Measurements from ENCODE around the gene ILK. TPM values are rescaled to one million over a fixed set of nuclear protein-coding genes. Genes with fewer than 3 reads are reported as not detected.

Gene ILK
- total and polyA plus RNA-seq, 2 of the 13 experiments (the other 11 are each of a cell fraction or from before 2014, with no cell fraction given) = 70.3 to 108 TPM

DNA sequence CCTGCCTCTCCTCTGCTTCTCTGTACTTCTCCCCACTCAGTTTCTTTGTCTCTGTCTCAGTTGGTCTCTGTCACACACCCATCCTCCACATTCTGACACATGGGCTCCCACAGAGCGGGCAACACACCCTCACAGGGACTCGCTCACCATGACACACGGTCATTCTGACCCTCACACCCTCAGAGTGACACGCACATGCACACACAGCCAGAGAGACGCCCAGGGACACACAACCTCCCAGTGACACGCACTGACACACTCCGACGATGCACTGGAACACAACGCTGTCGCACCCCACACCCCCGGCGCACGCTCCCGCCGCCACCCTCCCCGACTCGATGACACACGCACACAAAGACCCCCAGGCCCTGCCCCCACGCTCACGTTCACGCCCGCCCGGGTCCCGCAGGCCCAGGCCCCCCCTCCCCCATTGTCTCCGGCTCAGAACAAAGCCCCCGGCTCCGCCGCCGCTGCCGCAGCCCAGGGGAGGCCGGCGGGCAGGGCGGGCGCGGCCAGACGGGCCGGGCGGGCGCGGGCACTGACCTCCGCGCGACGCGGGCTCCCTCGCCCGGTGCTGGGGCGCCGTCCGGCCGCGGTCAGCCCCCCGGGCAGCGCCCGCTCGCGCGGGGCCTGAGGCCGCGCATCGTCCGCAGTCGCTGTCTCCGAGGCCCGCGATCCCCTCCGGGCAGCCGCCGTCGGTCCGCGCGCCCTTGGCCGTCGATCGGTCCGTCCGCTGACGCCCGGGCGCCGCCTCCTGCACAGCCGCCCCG, 51.6 kb downstream of the ILK start (continued):
- TF ChIP-seq ZNF646 (CRISPR knock-in tag; IDR thresholded peaks at IDR 0.05) = peak; percentile 65; the same call in 1 of the 2 replicates
- TF ChIP-seq PLSCR1 (CRISPR knock-in tag; IDR thresholded peaks at IDR 0.05; ENCODE audit: borderline replicate concordance) = no peak
- TF ChIP-seq, protein P1, sequence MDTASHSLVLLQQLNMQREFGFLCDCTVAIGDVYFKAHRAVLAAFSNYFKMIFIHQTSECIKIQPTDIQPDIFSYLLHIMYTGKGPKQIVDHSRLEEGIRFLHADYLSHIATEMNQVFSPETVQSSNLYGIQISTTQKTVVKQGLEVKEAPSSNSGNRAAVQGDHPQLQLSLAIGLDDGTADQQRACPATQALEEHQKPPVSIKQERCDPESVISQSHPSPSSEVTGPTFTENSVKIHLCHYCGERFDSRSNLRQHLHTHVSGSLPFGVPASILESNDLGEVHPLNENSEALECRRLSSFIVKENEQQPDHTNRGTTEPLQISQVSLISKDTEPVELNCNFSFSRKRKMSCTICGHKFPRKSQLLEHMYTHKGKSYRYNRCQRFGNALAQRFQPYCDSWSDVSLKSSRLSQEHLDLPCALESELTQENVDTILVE (CRISPR knock-in tag; IDR thresholded peaks at IDR 0.05) = no peak
- TF ChIP-seq DR1 (CRISPR knock-in tag; IDR thresholded peaks at IDR 0.05) = no peak
